Smooth muscle cell of the brain vasculature (primary cell): ENCODE results near the gene OR56A4.

Experiments
- DNase-seq: peaks from one replicate; pipeline ENCODE4 v3.0.0-alpha.2; 2012; ENCODE audit warnings: low read depth, low spot score

OR56A4 gene

GRCh38 chr11:6006846-6007245, at the start of gene OR56A4:
Gene OR56A4, minus strand, starts transcription at chr11:6006946. Its CDS starts 3,954 bp downstream, at chr11:6002992.
- DNase-seq, result no peak

- DNase-seq, result no peak
Measured at GRCh38 chr11:6055569-6055968, 48.8 kb upstream of the OR56A4 start.

DNA sequence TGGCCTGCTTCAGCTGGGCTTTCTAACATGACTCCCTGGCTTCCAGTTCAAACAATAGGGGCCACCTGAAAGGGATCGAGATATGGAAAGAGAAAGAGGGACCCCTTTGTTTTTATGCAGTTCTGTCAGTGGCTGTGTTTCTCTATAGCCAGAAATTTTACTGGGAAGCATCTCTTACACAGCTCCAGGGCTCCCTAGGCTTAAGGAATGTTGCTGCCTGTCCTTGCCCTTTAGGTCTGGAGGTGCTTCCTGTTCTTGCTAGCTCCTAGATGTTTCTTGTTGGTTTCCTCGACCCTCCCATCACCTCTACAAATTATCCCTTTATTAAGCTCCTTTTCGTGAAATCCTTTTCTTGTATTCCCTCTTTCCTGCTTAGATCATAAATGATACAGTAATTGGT, 45.6 kb upstream of the OR56A4 start:
- no peak for DNase-seq

- no peak for DNase-seq
Measured at GRCh38 chr11:6040874-6041273, 34.1 kb upstream of the OR56A4 start.

- DNase-seq, result no peak
Measured at GRCh38 chr11:6030708-6031405, 24.1 kb upstream of the OR56A4 start, which contains the start of gene OR56A1. Gene OR56A1, minus strand, starts transcription at chr11:6030758. Its CDS starts 3,066 bp downstream, at chr11:6027692.

DNA sequence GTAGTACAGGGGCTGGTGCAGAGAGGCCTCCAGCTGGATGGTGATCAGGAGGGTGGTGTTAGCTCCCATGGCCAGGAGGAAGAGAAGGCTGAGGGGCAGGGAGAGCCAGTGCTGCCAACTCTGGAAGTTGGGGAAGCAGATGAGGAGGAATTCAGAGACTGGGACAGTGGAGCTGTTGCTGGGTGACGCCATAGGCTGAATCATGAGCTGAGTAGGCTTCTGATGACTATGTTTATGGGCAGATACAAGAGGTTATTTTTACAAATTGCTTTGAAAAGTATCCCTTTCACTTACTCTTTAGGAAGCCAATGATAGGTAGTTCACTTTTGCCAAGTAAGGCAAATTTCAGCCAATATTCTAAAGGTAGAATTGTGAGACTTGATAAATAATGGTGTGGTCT, 20.8 kb upstream of the OR56A4 start:
- DNase-seq, result no peak

GRCh38 chr11:6025056-6025455, 18.3 kb upstream of the OR56A4 start:
- no peak for DNase-seq

DNA sequence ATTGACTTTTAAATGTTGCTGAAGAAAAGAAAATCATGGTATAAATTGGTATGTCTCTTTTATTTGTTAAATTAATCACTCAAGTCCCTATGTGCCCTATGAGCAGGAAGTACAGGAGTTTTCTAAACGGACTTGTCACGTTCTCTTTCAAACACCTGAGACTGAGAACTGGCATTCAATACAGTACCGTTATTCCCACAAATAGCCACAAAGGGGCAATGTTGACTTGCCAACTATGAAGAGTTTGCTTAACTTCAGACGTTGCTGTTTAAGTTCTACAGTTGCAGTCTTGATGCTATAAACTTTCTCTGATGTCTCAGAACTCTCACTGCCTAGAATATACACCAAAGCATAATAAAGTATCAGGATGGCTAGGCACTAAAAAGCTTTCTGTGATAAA, 16.2 kb upstream of the OR56A4 start:
- DNase-seq, result no peak

GRCh38 chr11:6013042-6013441, 6.3 kb upstream of the OR56A4 start:
- DNase-seq, result no peak

- DNase-seq, result no peak
Measured at GRCh38 chr11:6012035-6012668, 5.4 kb upstream of the OR56A4 start.

DNA sequence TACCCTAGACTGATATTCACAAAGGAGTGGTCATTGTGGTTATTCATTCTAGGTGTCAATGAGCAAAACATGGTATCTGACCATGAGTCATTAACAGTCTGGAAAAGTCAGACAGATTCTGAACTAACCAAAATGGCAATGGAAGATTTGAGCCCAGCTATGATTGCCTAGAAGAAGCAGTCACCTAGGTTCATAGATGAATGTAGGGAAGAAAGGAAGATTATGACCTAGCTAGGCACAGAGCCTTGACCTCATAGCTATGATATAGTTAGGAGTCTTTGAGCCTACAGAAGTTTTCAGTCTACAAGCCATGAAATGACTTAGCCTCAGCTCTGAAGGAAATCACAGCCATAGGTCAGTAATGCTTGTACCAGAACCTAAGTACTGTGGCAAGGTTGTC, 351 bp downstream of the OR56A4 start:
- DNase-seq, result no peak

GRCh38 chr11:6002202-6002699, 4.5 kb downstream of the OR56A4 start:
- no peak for DNase-seq

DNA sequence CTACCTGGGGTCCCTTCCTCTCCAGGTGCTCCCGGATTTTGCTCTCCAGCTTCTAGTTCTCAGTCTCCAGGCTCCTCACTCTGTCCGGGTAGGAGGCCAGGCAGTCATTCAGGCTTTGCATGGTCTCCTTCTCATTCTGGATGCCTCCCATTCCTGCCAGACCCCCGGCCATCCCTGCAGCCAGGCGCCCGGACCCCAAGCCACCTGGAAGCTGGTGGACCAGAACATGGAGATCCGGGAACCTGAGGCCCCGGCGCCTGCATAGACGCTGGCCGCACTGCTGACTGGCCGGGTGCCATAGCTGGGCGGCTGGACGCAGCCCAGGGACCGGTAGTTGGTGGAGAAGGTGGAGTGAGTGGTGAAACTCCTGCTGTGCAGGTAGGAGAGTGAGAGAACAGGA, 12.0 kb downstream of the OR56A4 start:
- DNase-seq, result no peak

DNA sequence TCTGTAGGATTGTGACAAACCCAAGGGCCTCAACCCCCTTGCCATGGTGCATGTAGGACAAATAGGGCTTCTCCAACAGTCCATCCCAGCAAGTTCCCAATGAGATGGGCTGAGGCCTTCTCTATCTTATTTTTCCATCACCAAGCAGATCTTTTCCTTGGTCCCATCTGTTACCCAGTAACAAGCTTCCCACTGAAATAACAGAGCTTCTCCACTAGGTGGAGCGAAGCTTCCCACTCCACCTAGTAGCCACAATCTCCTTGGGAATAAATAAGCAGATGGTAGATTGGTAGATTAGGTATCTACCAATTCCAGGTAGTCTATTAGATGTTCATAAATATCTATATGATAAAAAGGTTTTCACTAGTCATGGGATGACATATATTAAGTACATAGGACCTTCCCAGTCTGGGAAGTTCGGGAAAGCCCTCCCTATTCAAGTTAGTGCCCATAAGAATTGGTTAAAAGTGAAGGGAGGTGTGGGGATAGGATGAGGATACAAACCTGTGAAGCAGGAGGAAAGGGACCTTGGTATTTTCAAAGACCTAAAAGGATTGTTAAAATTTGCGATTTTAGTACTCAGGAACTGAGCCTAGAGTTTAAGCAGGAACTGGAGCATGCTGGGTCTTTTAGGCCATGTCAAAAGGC, 14.0 kb downstream of the OR56A4 start:
- no peak for DNase-seq

DNA sequence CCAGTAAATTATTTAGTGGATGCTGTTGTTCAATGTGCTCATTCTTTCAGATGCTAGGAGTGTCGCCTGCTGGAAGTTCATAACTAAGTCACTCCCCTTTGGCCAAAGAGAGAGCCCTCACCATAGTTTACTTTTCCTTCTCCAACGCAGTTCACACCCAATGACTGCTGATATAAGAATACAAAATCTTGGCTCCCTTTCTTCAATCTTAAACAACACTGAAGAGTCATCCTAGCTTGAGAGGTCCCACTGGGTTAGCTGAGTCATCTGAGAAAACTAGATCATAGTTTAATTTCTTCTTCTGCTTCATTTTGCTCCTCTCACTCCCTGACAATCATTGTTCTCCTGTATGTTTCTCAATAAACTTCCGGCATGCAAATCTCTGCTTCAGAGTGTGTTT, 14.6 kb downstream of the OR56A4 start:
- DNase-seq, result no peak

DNA sequence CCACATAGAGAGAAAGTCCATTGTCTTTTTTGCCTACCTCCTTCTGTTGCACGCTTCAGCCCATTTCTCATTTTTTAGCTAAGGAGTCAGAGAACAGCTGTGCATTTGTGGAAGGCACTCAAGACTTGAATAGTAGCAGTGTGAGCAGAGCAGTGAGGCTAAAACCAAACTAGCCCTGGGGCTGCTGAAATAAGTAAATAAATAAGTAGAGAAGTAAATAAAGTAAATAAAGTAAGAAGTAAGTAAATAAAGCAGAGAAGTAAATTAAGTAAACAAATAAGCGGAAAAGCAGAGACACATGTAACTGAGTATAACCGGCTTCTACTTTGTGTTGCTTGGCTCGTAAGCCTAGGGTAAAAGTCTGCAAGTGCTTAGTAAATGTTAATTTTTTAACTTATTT, 17.5 kb downstream of the OR56A4 start:
- DNase-seq, result no peak

DNA sequence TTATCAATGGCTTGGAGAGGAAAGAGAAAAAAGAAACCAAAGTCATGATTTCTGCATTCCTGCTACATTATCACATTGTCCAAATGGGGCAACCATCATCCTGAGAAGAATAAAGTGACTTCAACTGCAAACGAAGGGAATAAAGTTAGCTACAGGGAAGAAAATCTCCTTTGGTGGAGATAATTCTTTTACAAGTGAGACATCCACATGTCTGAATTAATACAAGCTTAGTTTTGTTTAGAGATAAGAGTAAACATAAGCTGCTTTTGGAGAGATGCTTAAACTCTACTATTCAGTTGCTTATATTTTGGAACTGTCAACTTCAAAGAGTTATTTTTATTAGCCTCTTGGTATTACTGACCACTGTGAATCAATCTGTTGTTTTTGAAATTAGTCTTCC, 19.9 kb downstream of the OR56A4 start, which contains the start of gene OR52L1:
OR52L1 (minus strand) TSS at position 101 of the 400 bp plus-strand sequence; CDS start at position 46, 55 bp downstream.
- DNase-seq, result no peak

DNA sequence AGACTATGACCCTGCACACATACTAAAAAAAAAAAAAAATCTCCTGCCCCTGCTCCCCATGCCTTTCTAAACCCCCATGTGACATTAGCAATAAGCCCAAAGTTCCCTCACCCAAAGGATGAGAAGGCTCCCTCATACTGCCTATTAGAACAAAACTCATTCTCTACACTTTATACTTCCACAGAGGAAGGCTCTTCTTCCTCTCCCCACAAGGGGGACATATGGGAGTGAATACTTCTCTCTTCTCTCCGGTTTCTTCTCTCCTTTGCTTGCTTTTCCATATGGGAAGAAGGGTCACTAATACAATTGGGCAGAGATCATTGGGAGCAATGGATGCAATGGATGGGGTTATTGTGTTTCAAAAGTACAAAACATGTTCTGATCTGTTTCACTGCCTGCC, 23.3 kb downstream of the OR56A4 start:
- no peak for DNase-seq

GRCh38 chr11:5973530-5973929, 33.2 kb downstream of the OR56A4 start:
- DNase-seq, result no peak

DNA sequence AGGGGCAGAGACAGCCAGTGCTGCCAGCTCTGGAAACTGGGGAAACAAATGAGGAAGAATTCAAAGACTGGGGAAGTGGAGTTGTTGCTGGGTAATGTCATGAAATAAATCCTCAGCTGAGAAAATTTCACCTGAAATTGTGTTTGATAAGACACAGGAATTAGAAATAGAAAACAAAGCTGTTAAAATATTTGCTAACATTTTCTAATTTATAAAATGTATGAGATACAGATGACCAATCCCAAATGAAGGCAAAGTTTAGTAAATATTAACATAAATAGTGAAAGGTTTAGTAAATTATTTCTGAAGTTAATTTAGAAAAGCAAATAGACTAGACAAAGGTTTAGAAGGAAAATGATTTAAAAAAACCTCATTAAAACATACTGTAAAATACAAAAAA, 38.4 kb downstream of the OR56A4 start, which contains the start of gene OR56A5:
OR56A5 (minus strand) TSS at position 101 of the 400 bp plus-strand sequence; CDS start at position 101, 0 bp downstream.
- no peak for DNase-seq

DNA sequence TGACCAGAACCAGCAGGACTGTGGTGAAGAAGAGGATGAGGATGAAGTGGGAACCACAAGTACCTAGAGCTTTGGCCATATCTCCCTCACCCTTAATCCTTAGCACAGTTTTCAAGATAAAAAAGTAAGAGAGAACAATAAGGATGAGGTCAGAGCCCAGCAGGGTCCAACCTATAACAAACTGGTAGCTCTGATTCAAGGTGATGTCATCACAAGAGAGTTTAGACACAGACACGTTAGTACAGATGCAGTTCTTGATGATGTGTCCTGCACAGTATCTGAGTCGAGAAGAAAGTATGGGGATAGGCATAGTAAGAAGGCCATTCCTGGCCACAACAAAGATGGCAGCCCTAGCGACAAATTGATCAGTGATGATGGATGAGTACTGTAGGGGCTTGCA, 39.0 kb downstream of the OR56A4 start:
- no peak for DNase-seq

- no peak for DNase-seq
Measured at GRCh38 chr11:5966958-5967357, 39.8 kb downstream of the OR56A4 start.
